GOT3 (cell line): ENCODE measurements around the gene GOLGA2.

Source experiments
- DNase-seq: peaks from one replicate; lab custom pipeline; 2025; ENCODE audit warnings: mixed read lengths; lab: John Stamatoyannopoulos, UW

The GOLGA2 gene, protein sequence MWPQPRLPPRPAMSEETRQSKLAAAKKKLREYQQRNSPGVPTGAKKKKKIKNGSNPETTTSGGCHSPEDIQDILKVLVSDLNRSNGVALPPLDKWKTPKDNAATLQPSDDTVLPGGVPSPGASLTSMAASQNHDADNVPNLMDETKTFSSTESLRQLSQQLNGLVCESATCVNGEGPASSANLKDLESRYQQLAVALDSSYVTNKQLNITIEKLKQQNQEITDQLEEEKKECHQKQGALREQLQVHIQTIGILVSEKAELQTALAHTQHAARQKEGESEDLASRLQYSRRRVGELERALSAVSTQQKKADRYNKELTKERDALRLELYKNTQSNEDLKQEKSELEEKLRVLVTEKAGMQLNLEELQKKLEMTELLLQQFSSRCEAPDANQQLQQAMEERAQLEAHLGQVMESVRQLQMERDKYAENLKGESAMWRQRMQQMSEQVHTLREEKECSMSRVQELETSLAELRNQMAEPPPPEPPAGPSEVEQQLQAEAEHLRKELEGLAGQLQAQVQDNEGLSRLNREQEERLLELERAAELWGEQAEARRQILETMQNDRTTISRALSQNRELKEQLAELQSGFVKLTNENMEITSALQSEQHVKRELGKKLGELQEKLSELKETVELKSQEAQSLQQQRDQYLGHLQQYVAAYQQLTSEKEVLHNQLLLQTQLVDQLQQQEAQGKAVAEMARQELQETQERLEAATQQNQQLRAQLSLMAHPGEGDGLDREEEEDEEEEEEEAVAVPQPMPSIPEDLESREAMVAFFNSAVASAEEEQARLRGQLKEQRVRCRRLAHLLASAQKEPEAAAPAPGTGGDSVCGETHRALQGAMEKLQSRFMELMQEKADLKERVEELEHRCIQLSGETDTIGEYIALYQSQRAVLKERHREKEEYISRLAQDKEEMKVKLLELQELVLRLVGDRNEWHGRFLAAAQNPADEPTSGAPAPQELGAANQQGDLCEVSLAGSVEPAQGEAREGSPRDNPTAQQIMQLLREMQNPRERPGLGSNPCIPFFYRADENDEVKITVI

DNA sequence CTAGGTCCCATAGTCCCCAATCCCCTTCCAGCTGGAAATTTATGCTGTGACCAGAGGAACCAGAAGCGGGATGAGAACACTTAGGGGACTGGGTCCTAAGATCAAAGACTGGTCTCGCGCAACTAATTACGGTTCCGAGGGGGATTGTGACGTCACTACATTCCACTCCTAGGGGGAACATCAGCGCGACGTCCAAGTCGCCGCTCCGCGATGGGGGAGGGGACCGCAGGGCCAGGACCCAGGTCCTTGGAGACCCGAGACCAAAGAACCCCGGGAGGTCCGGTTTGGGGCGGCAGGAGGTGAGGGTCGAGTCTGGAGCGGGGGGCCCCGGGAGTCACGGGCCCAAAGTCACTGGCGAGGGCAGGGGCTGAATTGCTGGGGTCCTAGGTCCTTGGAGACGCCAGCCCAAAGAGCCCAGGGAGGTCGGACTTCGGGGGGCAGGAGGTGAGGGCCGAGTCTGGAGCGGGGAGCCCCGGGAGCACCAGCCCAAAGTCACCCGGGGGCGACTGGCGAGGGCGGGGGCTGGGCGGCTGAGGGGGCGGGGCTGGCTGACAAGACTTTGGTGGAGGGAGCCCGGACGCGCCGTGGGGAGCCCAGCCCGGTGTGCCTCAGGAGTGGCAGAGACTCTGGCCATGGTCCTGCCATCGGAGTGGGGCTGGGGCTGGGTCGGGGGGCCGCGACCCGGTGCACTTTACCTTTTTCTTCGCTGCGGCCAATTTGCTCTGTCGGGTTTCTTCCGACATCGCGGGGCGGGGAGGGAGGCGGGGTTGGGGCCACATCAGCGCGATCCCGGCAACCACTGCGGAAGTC lies at the start of gene GOLGA2:
Gene GOLGA2, minus strand, starts transcription at position 810 of the 810 bp plus-strand sequence. Its CDS starts 31 bp downstream, at position 779.
- DNase-seq: no peak

DNA sequence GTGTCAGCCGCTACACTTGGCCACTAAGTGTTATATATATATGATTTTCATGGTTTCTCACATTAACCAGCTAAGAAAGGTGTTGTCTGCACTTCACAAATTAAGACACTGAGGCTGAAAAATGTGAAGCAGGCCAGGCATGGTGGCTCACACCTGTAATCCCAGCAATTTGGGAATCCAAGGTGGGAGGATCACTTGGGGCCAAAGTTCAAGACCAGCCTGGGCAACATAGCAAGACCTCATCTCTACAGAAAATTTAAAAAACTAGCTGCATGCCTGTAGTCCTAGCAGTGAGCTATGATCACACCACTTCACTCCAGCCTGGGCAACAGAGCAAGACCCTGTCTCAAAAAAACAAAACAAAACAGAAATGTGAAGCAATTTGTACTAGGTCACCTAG lies 48.6 kb upstream of the GOLGA2 start:
- no peak for DNase-seq

DNA sequence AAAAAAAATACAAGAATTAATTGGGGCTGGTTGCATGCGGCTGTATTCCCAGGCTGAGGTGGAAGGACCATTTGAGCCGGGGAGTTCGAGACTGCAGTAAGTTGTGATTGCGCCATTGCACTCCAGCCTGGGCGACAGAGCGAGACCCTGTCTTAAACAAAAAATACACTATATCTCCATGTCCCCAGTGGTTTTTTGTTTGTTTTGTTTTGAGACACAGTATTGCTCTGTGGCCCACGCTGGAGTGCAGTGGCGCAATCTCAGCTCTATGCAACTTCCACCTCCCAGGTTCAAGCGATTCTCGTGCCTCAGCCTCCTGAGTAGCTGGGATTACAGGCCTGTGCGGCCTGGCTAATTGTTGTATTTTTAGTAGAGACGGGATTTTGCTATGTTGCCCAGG lies 48.0 kb upstream of the GOLGA2 start:
- DNase-seq: no peak

DNA sequence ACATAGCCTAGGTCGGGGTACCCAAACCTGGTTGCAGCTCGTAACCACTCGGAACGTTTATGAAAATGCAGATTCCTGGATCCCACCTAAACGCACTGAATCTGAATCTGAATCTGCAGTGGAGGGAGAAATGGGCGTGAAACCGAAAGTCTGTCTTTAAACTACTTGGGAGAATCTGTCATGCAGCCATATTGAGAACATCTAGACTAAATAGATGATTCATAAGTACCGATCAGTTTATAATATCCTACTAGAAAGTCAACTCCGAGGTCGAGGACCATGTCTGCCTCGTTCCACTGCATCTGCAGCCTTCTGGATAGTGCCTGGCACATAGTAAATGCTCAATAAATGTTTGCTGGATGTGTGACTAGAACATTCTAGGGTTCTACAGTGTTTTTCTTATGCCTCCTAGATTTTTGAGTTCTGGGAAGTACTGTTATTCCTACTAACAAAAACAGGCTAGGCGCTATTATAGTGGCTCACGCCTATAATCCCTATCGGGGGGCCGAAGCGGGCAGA lies 47.5 kb upstream of the GOLGA2 start:
- DNase-seq: no peak

DNA sequence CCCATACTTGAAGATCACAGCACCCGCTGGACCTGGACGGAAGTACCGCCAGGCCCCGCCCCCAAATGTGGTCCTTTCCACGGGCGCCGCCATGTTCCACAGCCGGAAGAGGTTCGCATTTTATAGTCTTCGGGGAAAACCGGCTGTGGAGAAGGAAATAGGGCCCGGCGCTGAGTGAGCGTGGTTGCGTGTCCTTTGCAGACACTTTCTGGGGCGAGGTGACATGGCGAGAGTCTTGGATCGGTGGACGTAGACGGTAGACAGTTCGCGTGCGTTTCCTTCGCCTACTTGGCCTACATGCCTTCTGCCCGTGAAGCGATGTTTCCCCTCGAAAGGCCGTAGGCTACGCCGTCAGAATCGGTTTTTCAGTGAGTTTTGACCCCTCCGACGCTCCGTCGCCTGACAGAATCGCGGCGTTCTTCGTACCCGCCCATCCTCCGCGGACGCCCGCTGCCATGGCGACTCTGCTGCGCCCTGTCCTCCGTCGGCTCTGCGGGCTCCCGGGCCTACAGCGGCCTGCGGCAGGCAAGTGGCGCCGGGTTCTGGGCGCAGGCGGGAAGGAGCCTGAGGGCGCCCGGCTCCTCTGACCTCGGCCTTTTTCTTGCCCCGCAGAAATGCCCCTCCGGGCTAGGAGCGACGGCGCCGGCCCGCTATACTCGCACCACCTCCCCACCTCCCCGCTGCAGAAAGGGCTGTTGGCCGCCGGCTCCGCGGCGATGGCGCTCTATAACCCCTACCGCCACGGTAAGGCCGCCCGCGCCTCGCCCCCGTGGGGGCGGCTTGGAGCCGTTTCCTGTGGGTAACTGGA lies 46.8 kb upstream of the GOLGA2 start, which contains the start of the genes COQ4 and TRUB2:
Gene COQ4, plus strand, starts transcription at position 436 of the 808 bp plus-strand sequence. Its CDS starts 20 bp downstream, at position 456.
Gene TRUB2, minus strand, starts transcription at position 44 of the 808 bp plus-strand sequence. Its CDS starts 39 bp downstream, at position 5.
- DNase-seq: peak; percentile 64

DNA sequence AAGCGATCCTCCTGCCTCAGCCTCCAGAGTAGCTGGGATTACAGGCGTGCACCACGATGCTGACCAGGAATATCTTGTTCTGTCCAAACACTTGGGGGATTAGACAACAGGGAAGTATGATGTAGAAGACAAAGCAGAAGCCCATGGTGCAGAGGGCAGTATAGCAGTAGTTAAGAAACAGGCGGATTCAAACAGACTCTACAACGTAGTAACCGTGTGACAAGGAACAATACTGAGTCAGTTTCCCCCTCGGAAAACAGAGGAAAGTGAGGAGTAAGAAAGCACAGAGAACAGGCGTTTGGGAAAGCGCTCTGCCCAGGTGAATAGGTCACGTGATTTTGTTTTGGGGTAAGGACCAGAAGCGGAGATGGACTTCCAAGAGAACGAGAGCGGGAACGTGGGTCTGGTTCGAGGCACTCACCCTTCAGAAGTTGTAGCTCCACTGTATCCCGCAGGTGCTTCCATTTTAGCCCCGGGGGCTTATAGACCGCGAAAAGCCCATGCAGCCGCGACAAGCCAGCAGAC lies 46.1 kb upstream of the GOLGA2 start:
- DNase-seq: no peak

DNA sequence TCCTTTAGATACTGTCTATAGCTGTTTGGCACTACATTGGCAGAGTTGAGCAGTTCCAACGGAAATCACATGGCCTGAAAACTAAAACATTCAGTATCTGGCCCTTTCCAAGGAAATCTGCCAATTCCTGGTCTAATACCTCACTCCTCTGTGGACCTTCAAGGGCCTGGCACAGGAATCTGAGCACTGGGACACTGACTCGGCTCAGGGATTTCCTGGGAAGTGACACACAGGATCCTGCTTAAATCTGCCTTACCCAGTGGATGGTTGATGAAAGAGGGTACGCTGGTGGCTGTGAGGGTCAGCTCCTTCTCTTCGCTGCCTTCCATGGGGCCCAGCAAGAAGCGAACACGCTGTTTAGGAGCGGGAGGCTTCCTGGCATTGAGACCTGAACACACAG lies 45.5 kb upstream of the GOLGA2 start:
- no peak for DNase-seq

DNA sequence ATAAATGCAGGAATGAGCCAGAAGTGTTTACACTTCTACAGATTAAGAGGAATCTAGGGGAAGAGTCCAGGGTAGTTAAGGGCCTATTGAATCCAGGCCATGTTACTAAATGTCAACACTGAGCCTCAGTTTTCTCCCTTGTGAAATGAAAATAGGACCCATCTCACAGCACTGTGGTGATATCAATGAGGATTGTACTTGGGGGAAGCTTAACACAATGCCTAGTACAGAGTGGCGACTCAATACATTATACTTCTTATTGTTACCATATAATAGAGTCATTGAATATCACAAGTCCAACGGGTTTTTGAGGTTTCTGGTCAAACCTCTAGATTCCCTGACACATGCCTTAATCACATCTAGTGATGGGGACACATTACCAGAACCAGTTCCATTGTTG lies 41.8 kb upstream of the GOLGA2 start:
- no peak for DNase-seq

DNA sequence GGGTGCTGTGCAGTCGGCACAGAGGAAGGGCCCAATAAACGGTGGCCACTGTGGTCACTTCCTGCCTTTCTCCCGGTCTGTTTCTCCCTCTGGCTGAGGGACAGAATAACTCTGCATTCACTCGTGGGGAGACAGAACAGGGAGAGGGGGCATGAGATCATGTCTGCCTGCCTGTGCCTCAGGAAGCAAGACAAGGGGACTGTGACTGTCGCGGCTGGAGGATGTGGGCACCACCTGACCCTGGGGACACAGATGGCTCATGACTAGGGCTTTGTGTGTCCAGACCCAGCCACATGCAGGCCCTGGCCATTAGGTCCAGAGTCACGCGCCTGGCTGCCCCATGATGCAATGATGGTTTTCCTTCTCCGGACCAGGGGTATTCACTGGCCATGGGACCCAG lies 40.6 kb upstream of the GOLGA2 start:
- no peak for DNase-seq

DNA sequence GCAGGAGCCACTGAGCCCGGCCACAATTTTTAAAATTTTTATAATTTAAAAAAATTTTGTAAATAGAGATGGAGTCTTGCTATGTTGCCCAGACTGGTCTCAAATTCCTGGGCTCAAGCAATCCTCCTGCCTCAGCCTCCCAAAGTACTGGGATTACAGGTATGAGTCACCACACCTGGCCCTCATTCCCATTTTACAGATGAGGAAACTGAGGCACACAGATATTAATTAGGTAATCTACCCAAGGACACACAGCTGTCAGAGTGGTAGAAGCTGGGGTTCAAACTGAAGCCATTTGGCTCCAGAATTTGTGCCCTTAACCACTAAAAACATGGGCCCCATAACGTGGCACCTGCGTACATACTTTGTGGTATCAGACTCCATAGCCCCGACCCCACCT lies 38.9 kb upstream of the GOLGA2 start:
- DNase-seq: no peak

DNA sequence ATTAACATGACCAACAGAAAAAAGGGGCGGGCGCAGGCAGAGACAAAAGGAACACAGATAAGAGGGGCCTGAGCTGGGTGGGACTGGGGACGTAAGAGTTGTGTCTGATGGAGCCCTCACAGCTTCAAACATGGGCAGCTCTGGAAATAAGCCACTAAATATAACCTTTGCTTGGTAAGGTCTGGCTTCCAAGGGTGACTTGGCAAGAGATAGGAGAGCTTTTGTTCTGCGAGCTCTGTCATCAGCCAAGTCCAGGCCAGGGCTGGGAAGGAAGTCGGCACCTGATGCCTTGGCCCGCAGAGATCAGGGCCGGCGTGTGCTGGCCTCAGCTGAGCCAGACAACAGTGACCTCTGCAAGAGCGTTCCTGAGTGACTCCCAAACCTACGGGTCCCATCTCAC lies 34.7 kb upstream of the GOLGA2 start:
- no peak for DNase-seq

DNA sequence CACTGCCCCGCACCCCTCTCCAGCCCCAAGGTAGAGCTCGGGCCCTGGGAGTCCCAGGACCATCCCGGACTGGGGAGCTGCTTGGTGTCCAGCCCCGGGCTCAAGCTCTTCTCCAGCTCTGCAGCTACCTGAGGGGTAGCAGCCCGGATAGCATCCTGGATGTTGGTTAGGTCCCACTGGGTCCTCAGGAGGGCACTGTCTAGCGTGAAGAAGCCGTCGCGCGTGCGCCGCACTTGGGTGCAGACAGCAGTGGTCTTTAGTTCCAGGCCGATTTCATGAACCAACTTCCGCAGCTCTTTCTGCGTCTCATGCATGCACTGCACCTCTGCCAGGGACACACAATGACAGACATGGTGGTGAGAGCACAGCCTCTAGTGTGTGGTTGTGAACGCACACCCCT lies 33.7 kb upstream of the GOLGA2 start:
- no peak for DNase-seq

DNA sequence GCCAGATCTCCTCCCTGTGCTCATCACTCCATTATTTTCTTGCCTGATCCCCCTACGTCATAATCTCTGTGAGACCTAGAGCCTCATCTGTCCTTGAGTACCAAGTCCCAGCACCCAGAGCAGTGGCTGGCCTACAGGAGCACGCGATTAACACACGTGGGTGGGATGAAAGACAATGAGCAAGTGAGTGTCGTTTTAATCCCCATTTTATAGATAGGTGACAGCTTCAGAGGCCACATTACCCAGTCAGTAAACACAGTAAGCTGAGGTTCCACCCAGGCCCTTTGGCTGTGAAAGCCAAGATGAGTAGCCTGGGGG lies 29.1 kb upstream of the GOLGA2 start:
- no peak for DNase-seq

DNA sequence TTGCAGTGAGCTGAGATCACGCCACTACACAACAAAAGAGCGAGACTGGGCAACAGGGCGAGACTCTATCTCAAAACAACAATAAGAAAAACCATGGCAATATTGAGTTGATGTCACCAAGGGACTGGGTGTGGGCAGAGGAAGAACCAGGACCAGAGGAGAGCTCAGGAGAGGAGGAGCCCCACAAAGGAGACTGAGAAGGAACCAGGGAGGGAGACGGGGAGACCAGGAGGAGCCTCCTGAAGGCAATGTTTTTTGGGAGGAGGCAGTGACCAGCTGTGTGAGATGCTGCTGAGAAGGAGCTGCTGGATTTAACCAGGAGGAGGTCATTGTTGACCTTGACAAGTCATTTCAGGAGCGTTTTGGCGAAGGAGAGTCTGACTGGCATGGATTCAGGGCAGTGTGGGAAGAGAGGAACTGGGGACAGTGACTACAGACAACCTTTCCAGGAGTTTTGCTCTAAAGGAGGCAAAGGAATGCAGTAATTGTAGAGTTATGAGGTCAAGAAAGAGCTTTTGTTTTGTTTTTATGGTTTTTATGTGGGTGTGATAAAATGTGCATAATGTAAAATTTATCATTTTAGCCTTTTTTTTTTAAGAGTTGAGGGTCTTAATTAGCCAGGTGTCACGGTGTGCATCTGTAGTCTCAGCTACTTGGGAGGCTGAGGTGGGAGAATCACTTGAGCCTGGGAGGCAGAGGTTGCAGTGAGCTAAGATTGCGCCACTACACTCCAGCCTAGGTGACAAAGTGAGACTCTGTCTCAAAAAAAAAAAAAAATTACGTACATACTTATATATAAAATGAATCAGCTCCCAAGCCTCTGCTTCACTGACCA lies 28.5 kb upstream of the GOLGA2 start:
- no peak for DNase-seq

DNA sequence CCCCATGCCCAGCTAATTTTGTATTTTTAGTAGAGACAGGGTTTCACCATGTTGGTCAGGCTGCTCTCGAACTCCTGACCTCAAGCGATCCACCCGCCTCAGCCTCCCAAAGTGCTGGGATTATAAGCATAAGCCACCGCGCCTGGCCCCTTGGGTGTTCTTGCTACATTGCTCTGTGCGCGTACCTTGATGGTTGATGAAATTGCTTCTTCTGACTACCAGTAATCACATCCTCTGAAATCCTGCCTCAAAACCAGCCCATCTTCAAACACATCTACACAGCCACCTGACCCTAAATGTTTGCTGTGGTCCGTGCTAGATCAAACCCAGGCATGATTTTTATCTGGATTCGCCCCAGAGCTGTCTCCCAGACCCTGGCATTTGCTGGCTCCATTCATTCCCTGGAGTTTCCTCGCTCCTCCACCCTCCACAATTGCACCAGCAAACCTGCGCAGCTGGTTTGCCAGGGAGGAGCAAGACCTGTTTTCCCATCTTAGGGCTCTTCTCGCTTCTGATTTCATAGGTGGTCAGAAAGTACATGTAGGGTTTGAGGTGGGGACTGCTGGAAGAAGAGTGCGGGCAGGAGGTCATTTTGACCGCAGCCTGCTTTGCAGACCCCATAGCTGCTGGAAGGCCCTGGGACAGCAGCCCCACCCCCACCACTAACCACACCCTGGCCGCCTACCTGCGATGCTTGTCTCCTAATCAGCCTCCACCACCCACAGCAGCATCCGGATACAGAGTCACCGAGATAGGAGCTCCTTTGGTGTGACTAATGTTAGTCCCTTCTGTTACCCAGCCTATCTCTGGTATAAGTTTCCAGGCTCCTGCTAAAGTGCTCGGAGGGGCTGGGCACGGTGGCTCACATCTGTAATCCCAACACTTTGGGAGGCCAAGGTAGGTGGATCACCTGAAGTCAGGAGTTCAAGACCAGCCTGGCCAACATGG lies 23.0 kb upstream of the GOLGA2 start:
- DNase-seq: no peak

DNA sequence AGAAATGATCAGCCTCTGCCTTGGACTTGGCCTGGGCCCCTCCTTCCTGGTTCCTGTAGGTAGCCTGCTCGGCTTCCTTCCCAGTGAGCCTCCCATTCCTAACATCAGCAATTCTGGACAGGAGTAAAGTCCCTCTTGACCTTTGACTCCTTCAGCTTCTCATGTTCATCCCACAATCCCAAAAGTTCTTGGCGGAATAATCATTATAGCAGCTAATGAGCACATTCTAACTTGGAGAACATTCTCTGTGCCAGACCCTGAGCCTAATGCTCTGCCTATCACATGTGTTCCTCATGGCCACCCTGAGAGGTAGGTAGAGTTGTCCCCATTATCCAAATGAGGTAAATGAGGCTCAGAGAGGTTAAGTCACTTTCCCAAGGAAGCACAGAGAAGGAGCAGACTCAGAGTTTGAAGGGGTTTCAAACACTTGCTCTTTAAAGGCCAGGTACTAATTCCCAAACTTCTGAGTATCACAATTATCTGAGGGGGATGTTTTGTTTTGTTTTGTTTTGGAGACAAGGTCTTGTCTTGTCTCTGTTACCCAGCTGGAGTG lies 21.5 kb upstream of the GOLGA2 start:
- no peak for DNase-seq

DNA sequence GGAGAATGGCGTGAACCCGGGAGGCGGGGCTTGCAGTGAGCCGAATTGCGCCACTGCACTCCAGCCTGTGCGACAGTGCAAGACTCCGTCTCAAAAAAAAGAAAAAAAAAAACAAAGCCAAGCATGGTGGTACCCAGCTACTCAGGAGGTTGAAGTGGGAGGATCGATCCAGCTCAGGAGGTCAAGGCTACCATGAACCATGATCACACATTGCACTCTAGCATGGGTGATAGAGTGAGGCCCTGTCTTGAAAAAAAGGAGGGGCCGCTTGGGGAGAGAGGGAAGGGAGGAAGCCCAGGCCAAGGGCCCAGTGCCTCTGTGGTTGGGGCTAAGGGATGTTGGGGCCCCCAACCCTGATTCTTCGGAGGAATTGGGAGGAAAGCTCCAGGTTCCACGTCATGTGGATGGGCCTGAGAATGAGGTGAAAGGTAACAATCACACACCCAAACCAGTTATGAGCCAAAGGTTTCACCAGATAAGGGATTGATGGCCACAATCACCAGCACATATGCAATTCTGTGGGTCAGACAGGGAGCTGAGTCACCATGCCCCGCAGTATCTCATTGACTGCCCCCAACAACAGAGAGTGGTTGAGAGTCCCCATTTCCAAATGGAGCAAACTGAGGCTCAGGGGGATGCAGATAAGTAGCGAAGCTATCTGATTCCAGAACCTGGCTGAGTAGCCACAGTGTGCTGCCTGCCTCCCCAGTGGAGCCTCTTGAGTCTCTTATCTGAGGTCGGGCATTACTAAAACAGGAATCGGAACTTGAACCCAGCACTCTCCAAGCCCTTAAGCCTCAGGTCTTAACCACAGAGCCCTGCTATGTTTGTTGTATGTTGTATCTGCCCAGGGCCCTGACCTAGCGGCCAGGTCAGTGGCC lies 20.8 kb upstream of the GOLGA2 start:
- DNase-seq: no peak
